Heart left ventricle (tissue), 16 donors: Measurements from ENCODE around the gene RSKR. TPM values are rescaled to one million over a fixed set of nuclear protein-coding genes. Genes with fewer than 3 reads are reported as not detected.

Experiments
- ATAC-seq, 4 donors: fragments of 200-7000 bp; cut with Tn5 transposase; one replicate each; pipeline ENCODE4 v1.9.1; 2020 to 2022; ENCODE audit warnings: moderate library complexity in 4 of 4, mild to moderate bottlenecking in 3 of 4, moderate number of reproducible peaks in 1 of 4
- DNase-seq, 5 donors: peaks; one replicate each; pipeline ENCODE4 v3.0.0-alpha.2; 2020
- H3K27ac ChIP-seq, 12 donors: fragments of 200-600 bp; sonication (generic) in 4 of 12; one replicate each; pipeline versions ENCODE4 v1.5.0 to v1.8.0; 2016 to 2022; ENCODE audit warnings: mild to moderate bottlenecking in 2 of 12
- H3K27me3 ChIP-seq, 9 donors: fragments of 200-600 bp; sonication (generic) in 2 of 9; one replicate each; pipeline versions ENCODE4 v1.5.1 to v1.8.0; 2016 to 2022; ENCODE audit warnings: mild to moderate bottlenecking in 3 of 9
- H3K36me3 ChIP-seq, 9 donors: fragments of 200-600 bp; sonication (generic) in 2 of 9; one replicate each; pipeline versions ENCODE4 v1.5.0 to v1.8.0; 2018 to 2022; ENCODE audit warnings: mild to moderate bottlenecking in 2 of 9
- H3K4me1 ChIP-seq, 12 donors: fragments of 200-600 bp; sonication (generic) in 4 of 12; one replicate each; pipeline versions ENCODE4 v1.5.0 to v1.8.0; 2016 to 2022; ENCODE audit warnings: mild to moderate bottlenecking in 3 of 12
- H3K4me3 ChIP-seq, 12 donors: fragments of 200-600 bp; sonication (generic) in 4 of 12; one replicate each; pipeline versions ENCODE4 v1.5.0 to v1.8.0; 2017 to 2022; ENCODE audit warnings: mild to moderate bottlenecking in 9 of 12, moderate library complexity in 4 of 12
- H3K9me3 ChIP-seq, 12 donors: fragments of 200-600 bp; sonication (generic) in 4 of 12; one replicate each; pipeline versions ENCODE4 v1.5.0 to v1.8.0; 2016 to 2022; ENCODE audit warnings: mild to moderate bottlenecking in 1 of 12
- POLR2A ChIP-seq, 2 donors: fragments of 450-650 bp; IDR thresholded peaks; one replicate each; pipeline ENCODE4 v1.6.1; 2017; ENCODE audit warnings: antibody characterized with exemption in 2 of 2, mild to moderate bottlenecking in 2 of 2, moderate library complexity in 2 of 2
- WGBS, 4 donors: extraction: QIAGEN DNeasy Blood & Tissue Kit in 2 of 4; methylation state at CpG; one replicate each; pipeline versions ENCODE4 v1.1.5 to v1.1.7; 2013 to 2018; 5-methylcytosine and 5-hydroxymethylcytosine counted together
- intact Hi-C, 10 donors: fragments of 100-400 bp; cut with DNase I; formaldehyde crosslinking; loops; one replicate each; pipeline versions ENCODE4 v1.11.1 to v1.14.2; 2022
- polyA plus RNA-seq, 2 donors: library from polyadenylated mRNA; stranded (reverse); fragments of 200-250 nt; gene quantifications; one replicate each; pipeline ENCODE4 v1.2.3, GENCODE V29; 2013
- total RNA-seq, 9 donors: library from RNA; depleted of rRNA in 2 of 9; stranded (reverse); fragments of >200 nt in 2 of 9; fragmentation: NEBNext Ultra II Directional in 3 of 9; extraction: Animal tissue kit (Norgen Biotek cat#: 25700) in 3 of 9; gene quantifications; one replicate each; pipeline versions ENCODE4 v1.1.0 to v1.2.4, GENCODE V29; 2016 to 2023
- TF ChIP-seq, protein P1 (sequence below), 12 donors: fragments of 200-600 bp; sonication (generic) in 4 of 12; IDR thresholded peaks; one replicate each; pipeline versions ENCODE4 v1.5.0 to v1.8.0; 2018 to 2022; ENCODE audit warnings: antibody characterized with exemption in 12 of 12, mild to moderate bottlenecking in 5 of 12
- donor health status: ischemic (EF 13 %, LVEDD 7.1; RV severe dilation, severe dysfunction).
- donor health status: healthy with polysubstance abuse.
- donor health status: DM: no; HTN: yes; CAD: no.
- donor health status: DM: no; HTN: no; CAD: no.
- donor health status: ischemic (EF 25% LVEDD 6.9; RV normal size, moderate dysfunction).
- donor health status: ischemic (EF 25% LVEDD 5.7; RV mildly dilated, moderate dysfunction).
- donor health status: healthy.
- donor health status: DM: yes; HTN: yes; CAD: no.
- donor health status: ischemic (EF 35%, LVEDD 5.7; RV mildly dilated, moderate dysfunction).
- donor health status: nonischemic (EF 11% LVEDD 7.7; RV severe dilation, severe dysfunction).
- donor health status: DM: yes; HTN: yes; CAD: no.
- donor health status: PGD.
- donor health status: ischemic (EF 29% LVEDD 5.4; RV normal size, mild dysfunction).
- donor health status: nonischemic (EF 23%, LVEDD 6.1; RV moderate dilation, normal function).

RSKR gene
- total and polyA plus RNA-seq, 11 donors: 2.8 to 8.3 (median 4.2) TPM

DNA sequence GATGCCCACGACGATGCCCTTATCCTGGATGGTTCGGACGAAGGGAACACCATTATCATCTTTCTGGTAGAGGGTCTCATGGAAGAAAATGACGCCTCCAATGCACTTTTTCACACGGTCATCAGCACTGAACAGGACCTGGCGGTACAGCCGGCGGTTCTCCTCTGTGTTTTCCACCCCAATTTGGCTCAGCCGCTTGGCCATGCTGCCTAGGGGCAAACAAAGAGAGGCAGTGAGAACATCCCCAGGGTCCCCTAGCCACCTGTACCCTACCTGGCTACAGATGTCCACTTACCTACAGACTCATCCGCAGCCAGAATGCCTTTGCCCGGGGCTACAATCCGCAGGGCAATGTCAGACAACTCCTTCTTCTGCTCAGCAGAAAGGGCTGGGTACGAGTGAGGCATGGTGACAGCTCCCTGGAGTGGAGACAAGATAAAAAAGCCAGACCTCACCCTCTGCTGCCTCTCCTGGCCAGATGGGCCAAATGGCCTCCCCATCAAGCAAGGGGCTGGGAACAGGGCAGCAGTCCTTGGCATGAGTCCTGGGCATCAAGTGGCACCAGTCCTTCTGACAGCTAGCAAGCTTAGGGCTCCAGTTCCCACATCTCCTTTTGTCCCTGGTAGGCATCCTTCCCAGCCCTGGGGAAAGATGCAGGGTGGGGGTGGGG lies 38.7 kb downstream of the RSKR start:
- TF ChIP-seq, protein P1, sequence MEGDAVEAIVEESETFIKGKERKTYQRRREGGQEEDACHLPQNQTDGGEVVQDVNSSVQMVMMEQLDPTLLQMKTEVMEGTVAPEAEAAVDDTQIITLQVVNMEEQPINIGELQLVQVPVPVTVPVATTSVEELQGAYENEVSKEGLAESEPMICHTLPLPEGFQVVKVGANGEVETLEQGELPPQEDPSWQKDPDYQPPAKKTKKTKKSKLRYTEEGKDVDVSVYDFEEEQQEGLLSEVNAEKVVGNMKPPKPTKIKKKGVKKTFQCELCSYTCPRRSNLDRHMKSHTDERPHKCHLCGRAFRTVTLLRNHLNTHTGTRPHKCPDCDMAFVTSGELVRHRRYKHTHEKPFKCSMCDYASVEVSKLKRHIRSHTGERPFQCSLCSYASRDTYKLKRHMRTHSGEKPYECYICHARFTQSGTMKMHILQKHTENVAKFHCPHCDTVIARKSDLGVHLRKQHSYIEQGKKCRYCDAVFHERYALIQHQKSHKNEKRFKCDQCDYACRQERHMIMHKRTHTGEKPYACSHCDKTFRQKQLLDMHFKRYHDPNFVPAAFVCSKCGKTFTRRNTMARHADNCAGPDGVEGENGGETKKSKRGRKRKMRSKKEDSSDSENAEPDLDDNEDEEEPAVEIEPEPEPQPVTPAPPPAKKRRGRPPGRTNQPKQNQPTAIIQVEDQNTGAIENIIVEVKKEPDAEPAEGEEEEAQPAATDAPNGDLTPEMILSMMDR (IDR thresholded peaks at IDR 0.05): peak in 10 of 12 donors; percentile 8 to 52 (median 30)
- no peak for TF ChIP-seq POLR2A (IDR thresholded peaks at IDR 0.05)
- H3K27ac ChIP-seq: peak overlapping the region in 9 of 12 donors; percentile 41 to 84 (median 72)
- intact Hi-C loops: loop anchor here in 1 of 10 donors (2.0 kb wide), 1 partner anchor 26 kb away; no protein-coding TSS in a partner anchor
- DNase-seq (peak; percentile 76 to 94 (median 87)), ATAC-seq (peak; percentile 72 to 76 (median 74))
- peaks cover 0 to 12% (median 3%) of the 10 kb centered on the region in 9 donors for H3K36me3 ChIP-seq
- H3K27me3 ChIP-seq: no peaks in the 10 kb centered on the region
- no peaks in the 10 kb centered on the region for H3K9me3 ChIP-seq
- 57 to 85% (median 71%) methylated on average over 10 to 14 of the region's 14 CpGs for WGBS, 4 donors
- peak overlapping the region in 5 of 12 donors; percentile 44 to 55 (median 47) for H3K4me3 ChIP-seq
- H3K4me1 ChIP-seq: peaks cover 0 to 48% (median 20%) of the 10 kb centered on the region in 12 donors

- peak in 1 of 5 donors; percentile 51 for DNase-seq
- H3K4me3 ChIP-seq: peak overlapping the region in 1 of 12 donors; percentile 31
Measured at GRCh38 chr17:28574526-28574925, 39.5 kb downstream of the RSKR start.

GRCh38 chr17:28573966-28574480 lies 40.0 kb downstream of the RSKR start:
- Histone ChIP-seq H3K9me3 (no peaks in the 10 kb centered on the region), H3K4me3 (no peak overlapping the region), H3K36me3 (peaks cover 0 to 12% (median 3%) of the 10 kb centered on the region in 9 donors), H3K4me1 (peaks cover 0 to 60% (median 29%) of the 10 kb centered on the region in 12 donors), H3K27ac (peak overlapping the region in 2 of 12 donors; percentile 59 to 69), H3K27me3 (no peaks in the 10 kb centered on the region)
- intact Hi-C loops: loop anchor here in 2 of 10 donors (2.0 to 5.0 kb wide), 2 partner anchors 25 to 73 kb away; partner anchors contain the start of gene BLTP2 (in 1 of the 2)
- no peak for TF ChIP-seq POLR2A (IDR thresholded peaks at IDR 0.05)
- TF ChIP-seq, protein P1 (IDR thresholded peaks at IDR 0.05): no peak
- DNase-seq (no peak), ATAC-seq (no peak)
- WGBS, 4 donors: 95 to 100% (median 96%) methylated on average over 6 of the region's 6 CpGs

More at GRCh38 chr17:28574526-28574925, 39.5 kb downstream of the RSKR start:
- no peak for ATAC-seq
- 53 to 74% (median 63%) methylated on average over 4 to 7 of the region's 7 CpGs for WGBS, 4 donors
- peak overlapping the region in 5 of 12 donors; percentile 34 to 74 (median 59) for H3K27ac ChIP-seq
- intact Hi-C loops: loop anchor here in 2 of 10 donors (2.0 to 5.0 kb wide), 2 partner anchors 26 to 73 kb away; partner anchors contain the start of gene BLTP2 (in 1 of the 2)
- peaks cover 0 to 12% (median 3%) of the 10 kb centered on the region in 9 donors for H3K36me3 ChIP-seq
- peaks cover 0 to 55% (median 28%) of the 10 kb centered on the region in 12 donors for H3K4me1 ChIP-seq
- no peaks in the 10 kb centered on the region for H3K27me3 ChIP-seq
- H3K9me3 ChIP-seq: no peaks in the 10 kb centered on the region
- no peak for TF ChIP-seq POLR2A (IDR thresholded peaks at IDR 0.05)
- TF ChIP-seq, protein P1 (IDR thresholded peaks at IDR 0.05): no peak

- Histone ChIP-seq H3K9me3 (no peaks in the 10 kb centered on the region), H3K4me1 (peaks cover 0 to 60% (median 29%) of the 10 kb centered on the region in 12 donors), H3K36me3 (peaks cover 0 to 15% (median 3%) of the 10 kb centered on the region in 9 donors), H3K27ac (no peak overlapping the region), H3K27me3 (no peaks in the 10 kb centered on the region), H3K4me3 (no peak overlapping the region)
- WGBS, 4 donors: 97 to 98% (median 98%) methylated on average over 9 of the region's 9 CpGs
- no peak for TF ChIP-seq POLR2A (IDR thresholded peaks at IDR 0.05)
- TF ChIP-seq, protein P1 (IDR thresholded peaks at IDR 0.05): no peak
- no peak for ATAC-seq
- intact Hi-C loops: loop anchor here in 1 of 10 donors (5.0 kb wide), 1 partner anchor 74 kb away; the partner anchor contains the start of gene BLTP2
- no peak for DNase-seq
Measured at GRCh38 chr17:28573521-28573920, 40.5 kb downstream of the RSKR start.
